ENCODE results near the gene SLC5A5.
A peak's percentile ranks its signal among the peaks of the same experiment; 100 is the strongest.

The SLC5A5 gene

DNA sequence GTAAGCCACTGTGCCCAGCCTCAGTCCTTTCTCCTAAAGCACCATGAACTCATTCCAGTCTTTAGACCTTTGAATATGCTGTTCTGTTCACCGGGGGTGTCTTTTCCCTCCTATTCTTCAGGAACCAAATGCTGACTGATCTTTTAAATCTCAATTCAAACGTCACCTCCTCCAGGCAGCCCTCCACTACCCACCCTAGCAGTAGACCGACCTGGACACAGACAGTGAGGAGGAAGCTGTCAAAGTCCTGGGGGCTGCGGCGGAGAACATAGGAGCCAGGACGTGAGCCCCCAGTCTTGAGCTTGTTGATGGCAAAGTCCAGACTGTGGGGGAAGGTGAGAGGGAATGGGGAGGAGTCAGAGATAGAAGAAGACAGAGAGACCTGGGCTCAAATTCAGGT lies 31.7 kb upstream of the SLC5A5 start:
- ATAC-seq (replicated peaks; ENCODE audit: extremely low read depth, poor library complexity, severe bottlenecking): no peak
- Mint-ChIP-seq H3K4me3 (no peak overlapping the region), H3K27ac (ENCODE audit: low read depth) (peak overlapping the region; percentile 55), H3K9me3 (no peaks in the 10 kb centered on the region), H3K4me1 (peaks cover 40% of the 10 kb centered on the region), H3K36me3 (ENCODE audit: insufficient read depth) (peaks cover 61% of the 10 kb centered on the region), H3K27me3 (no peaks in the 10 kb centered on the region)
- DNase-seq (ENCODE audit: low spot score in 2 of 2): no peak

DNA sequence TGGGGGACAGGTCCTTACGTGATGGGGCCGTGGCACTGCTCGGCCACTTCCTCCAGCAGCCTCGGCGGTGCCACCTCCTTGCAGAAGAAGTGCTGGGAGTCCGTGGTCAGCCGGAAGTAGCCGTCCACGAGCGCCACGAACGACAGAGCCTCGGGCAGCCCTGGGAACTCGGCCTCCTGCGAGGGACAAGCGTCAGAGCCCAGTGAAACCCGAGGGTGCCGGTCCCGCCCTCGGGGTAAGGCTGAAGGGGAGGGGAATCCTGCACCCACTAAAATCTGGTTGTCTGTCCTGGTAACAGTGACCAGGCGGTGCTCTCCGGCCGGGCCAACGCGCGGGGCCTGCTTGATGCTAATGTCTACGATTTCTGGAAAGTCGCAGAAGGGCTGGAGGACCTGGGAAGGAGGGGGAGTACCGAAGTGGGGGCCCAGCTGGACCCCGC lies 30.4 kb upstream of the SLC5A5 start:
- ATAC-seq (replicated peaks; ENCODE audit: extremely low read depth, poor library complexity, severe bottlenecking) (no peak), DNase-seq (ENCODE audit: low spot score in 2 of 2) (no peak)
- Mint-ChIP-seq H3K27me3 (no peaks in the 10 kb centered on the region), H3K27ac (ENCODE audit: low read depth) (peak overlapping the region; percentile 83), H3K36me3 (ENCODE audit: insufficient read depth) (peaks cover 57% of the 10 kb centered on the region), H3K4me3 (no peak overlapping the region), H3K9me3 (no peaks in the 10 kb centered on the region), H3K4me1 (peaks cover 40% of the 10 kb centered on the region)

DNA sequence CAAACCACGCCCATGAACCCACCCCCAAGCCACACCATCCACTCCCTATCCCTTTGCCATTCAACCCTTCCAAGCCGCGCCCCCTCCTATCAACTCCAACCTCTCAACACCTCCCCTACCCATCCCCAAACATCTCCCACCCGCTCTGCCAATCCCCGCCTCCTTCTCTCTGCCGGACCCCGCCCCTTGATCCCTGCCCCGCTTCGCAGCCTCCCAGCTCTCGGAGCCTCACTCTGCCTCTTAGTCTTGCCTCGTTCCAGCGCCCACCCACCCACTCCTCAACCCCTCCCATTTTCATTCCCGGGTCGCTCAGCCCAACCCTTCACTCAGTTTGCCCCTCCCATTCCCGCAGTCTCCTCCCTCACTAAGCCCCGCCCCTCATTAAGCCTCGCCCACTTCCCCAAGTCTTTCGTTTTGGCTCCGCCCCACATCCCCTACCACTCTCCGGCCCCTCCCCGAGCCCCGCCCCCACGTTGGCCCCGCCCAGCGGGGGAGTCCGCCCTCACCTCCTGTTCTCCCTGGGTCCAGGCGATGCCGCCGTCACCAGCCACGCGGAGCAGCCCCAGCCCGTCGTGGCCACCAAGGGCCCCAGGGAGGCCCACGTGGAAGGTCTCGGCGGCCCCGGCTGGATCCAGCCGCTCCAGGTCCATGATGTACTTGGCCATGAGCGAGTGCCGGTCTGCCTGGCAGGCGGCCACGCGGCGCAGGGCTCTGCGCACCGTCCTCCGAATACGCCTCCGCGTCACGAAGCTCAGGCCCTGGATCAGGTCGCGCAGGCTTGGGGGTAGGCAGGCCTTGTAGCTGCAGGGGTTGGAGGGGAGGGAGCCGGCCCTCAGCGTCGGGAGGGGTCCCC lies 29.7 kb upstream of the SLC5A5 start:
- H3K9me3 Mint-ChIP-seq: no peaks in the 10 kb centered on the region
- no peak overlapping the region for H3K4me3 Mint-ChIP-seq
- peaks cover 42% of the 10 kb centered on the region for H3K4me1 Mint-ChIP-seq
- DNase-seq (ENCODE audit: low spot score in 2 of 2) (no peak), ATAC-seq (replicated peaks; ENCODE audit: extremely low read depth, poor library complexity, severe bottlenecking) (no peak)
- peaks cover 54% of the 10 kb centered on the region for H3K36me3 Mint-ChIP-seq (ENCODE audit: insufficient read depth)
- no peak overlapping the region for H3K27ac Mint-ChIP-seq (ENCODE audit: low read depth)
- H3K27me3 Mint-ChIP-seq: no peaks in the 10 kb centered on the region

DNA sequence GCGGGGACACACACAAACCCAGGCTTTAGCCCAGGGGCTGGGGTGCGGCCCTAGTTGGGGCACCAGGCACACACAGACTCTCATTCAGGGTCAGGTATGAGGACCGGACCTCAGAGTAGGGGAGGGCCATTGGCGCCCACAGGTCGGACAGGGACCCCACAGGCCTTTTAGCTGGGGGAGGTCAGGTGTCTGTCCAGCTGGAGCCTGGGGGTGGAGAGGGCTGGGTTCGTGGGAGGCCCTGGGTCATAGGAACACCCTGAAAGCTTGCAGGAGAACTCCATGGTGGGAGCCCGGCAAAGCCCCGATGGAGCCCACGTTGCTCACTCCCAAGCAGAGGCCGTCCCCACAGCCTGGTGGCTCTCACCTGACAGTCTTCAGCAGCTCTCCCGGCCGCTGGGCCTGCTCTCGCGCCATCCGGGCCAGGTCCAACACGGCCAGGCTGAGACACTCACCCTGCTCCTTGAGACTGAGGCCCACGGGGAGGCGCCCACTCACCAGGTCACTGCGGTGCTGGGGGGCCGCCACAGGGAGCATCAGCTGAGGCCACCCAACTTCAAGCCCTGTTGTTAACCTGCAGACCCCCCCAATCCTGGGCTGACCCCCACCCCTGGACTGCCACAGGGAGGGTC lies 29.0 kb upstream of the SLC5A5 start:
- Mint-ChIP-seq H3K9me3 (no peaks in the 10 kb centered on the region), H3K27me3 (no peaks in the 10 kb centered on the region), H3K4me1 (peaks cover 42% of the 10 kb centered on the region), H3K4me3 (no peak overlapping the region), H3K36me3 (ENCODE audit: insufficient read depth) (peaks cover 49% of the 10 kb centered on the region), H3K27ac (ENCODE audit: low read depth) (peak overlapping the region; percentile 94)
- ATAC-seq (replicated peaks; ENCODE audit: extremely low read depth, poor library complexity, severe bottlenecking) (no peak), DNase-seq (ENCODE audit: low spot score in 2 of 2) (no peak)

DNA sequence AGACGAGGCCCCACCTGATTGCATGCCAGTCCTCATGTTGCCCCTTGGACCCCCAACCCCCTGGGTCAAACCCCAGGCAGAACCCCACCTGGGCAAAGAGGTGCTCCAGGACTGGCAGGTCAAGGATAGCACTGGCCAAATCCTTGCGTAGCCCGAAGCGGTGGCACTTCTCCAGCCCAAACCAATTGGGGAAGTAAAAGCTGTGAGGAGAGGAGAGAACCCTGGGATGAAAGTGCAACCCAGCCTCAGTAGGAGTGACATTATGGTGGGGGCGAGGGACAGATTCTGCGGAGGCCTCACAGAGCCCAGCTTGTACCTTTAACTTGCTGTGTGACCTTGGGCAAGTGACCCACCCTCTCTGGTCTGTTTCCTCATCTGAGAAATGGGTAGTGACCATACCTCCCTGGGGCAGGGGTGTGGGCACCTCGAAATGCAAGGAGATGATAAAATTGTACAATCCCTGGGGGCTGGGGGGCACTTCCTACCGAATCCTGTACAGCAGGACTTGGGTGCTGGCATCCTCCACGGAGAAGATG lies 28.4 kb upstream of the SLC5A5 start:
- Mint-ChIP-seq H3K4me1 (peaks cover 45% of the 10 kb centered on the region), H3K4me3 (no peak overlapping the region), H3K36me3 (ENCODE audit: insufficient read depth) (peaks cover 44% of the 10 kb centered on the region), H3K27ac (ENCODE audit: low read depth) (peak overlapping the region; percentile 94), H3K9me3 (no peaks in the 10 kb centered on the region), H3K27me3 (no peaks in the 10 kb centered on the region)
- ATAC-seq (replicated peaks; ENCODE audit: extremely low read depth, poor library complexity, severe bottlenecking) (no peak), DNase-seq (ENCODE audit: low spot score in 2 of 2) (no peak)

DNA sequence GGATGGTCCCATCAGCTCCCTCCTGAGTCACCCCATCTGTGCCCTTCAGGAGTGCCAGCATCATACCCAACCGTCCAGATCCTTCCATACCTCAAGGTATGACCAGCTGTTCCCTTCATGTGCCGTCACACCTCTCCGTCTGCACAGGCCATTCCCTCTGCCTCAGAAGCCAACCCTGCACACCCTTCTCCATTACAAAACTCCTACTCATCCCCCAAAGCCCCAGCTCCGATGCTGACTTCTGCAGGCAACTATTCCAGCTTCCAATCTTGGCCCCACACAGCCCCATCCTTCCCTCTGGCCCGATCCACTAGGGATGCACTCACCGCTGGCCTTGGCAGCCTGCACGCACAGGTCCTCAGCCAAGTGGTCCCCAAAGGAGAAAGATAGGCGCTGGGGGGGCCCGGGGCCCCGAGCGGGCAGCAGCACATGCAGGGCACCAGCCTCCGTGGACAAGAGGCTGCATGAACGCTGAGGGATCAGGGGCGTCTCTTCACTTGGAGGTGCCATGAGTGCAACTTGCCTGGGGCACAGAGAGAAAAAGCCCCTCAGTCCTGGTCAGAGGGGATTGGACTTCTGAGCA lies 27.7 kb upstream of the SLC5A5 start:
- Mint-ChIP-seq H3K4me1 (peaks cover 51% of the 10 kb centered on the region), H3K36me3 (ENCODE audit: insufficient read depth) (peaks cover 39% of the 10 kb centered on the region), H3K27ac (ENCODE audit: low read depth) (peak overlapping the region; percentile 94), H3K4me3 (peak overlapping the region; percentile 86), H3K27me3 (no peaks in the 10 kb centered on the region), H3K9me3 (no peaks in the 10 kb centered on the region)
- DNase-seq (ENCODE audit: low spot score in 2 of 2): no peak
- ATAC-seq (replicated peaks; ENCODE audit: extremely low read depth, poor library complexity, severe bottlenecking): no peak

DNA sequence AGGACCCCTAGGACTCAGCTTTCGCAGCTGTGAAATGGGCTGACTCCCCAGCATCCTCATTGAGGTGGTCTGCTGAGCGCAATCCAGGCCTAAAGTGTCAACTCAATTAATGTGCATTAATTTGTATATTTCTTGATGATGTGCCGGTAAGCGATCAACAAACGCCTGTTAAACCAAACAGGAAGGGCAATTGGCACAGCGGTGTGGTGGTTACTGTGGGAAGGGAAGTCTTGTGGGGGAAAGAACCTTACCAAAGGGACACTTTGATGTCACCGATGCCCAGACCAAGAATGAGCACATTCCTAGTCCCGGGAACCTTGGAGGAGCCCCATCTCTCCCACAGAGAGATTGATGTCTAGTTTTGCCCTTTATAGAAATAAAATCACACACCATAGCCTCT lies 25.6 kb upstream of the SLC5A5 start:
- peak overlapping the region; percentile 86 for H3K4me3 Mint-ChIP-seq
- peaks cover 27% of the 10 kb centered on the region for H3K36me3 Mint-ChIP-seq (ENCODE audit: insufficient read depth)
- H3K4me1 Mint-ChIP-seq: peaks cover 63% of the 10 kb centered on the region
- peak overlapping the region; percentile 94 for H3K27ac Mint-ChIP-seq (ENCODE audit: low read depth)
- no peaks in the 10 kb centered on the region for H3K9me3 Mint-ChIP-seq
- ATAC-seq (replicated peaks; ENCODE audit: extremely low read depth, poor library complexity, severe bottlenecking) (peak; percentile 13), DNase-seq (ENCODE audit: low spot score in 2 of 2) (peak in 1 of 2 donors; percentile 32)
- H3K27me3 Mint-ChIP-seq: no peaks in the 10 kb centered on the region

DNA sequence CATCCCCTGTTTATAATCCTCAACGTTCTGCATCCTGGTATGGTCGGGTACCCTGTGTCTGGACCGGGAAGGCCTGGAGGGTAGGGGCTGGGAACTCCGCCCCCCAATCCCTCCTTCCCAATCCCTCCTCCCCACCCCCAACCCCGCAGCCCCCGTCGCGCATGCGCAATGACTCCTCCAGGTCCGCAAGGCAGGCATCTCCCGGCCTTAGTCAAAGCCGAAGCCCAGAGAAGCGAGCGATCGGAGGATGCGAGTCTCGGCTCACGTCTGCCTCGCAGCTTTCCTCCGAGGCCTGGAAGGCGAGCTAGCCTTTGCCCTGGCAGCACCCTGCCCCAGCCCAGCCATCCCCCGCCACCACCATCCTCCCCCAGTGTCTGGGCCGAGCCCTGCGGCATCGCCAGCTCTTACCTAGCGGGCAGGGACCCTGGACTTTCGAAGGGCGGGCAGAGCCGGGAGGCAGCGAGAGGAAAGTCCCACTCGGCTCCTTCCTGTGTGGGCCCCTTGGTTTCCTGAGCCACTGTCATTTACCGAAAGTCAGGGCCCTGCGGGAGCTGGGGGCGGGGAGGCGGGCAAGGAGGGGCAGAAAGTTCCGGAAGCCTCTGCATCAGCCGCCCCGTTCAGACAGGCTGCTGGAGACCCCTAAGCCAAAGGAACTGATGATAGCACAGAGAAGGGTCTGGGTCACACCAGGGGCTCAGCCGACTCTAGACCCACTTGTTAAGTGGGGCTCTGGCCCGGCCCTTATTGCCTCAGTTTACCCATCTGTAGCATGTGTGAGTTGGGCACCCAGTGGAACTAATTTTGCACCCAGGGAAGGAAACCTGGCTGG lies 24.0 kb upstream of the SLC5A5 start, which contains the start of gene JAK3:
Gene JAK3 (minus strand): TSS at position 445 of the 829 bp plus-strand sequence. CDS start 3,565 bp downstream, outside the sequence.
- Mint-ChIP-seq H3K4me1 (peaks cover 70% of the 10 kb centered on the region), H3K9me3 (no peaks in the 10 kb centered on the region), H3K27ac (ENCODE audit: low read depth) (peak within 1 kb of the TSS; percentile 94), H3K27me3 (no peaks in the 10 kb centered on the region), H3K36me3 (ENCODE audit: insufficient read depth) (peaks cover 21% of the 10 kb centered on the region), H3K4me3 (peak within 1 kb of the TSS; percentile 86)
- DNase-seq (ENCODE audit: low spot score in 2 of 2): peak; percentile 60 to 77
- peak; percentile 78 for ATAC-seq (replicated peaks; ENCODE audit: extremely low read depth, poor library complexity, severe bottlenecking)

DNA sequence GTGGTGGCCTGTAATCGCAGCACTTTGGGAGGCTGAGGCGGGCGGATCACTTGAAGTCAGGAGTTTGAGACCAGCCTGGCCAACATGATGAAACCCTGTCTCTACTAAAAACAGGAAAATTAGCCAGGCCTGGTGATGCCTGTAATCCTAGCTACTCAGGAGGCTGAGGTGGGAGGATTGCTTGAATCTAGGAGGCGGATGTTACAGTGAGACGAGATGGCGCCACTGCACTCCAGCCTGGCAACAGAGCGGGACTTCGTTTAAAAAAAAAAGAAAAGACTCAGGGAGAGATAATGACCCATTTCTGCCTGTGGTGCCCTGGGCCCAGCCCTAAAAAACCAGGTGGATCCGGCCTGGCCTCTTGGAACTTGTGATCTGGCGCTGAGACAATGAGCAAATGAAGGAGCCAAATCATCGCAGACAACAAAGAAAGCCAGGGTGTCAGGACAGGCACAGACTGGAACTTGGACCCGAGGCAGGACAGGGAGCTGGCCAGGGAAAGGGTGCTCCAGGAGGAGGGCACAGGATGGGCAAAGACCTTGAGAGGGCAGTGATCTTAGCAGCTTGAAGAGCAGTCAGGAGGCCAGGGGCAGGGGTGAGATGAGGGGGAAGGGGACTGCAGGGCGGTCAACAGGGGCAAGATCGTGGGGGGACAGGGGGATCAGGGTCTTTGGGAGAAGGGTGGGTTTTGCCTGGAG lies 23.0 kb upstream of the SLC5A5 start:
- no peaks in the 10 kb centered on the region for H3K27me3 Mint-ChIP-seq
- H3K36me3 Mint-ChIP-seq (ENCODE audit: insufficient read depth): peaks cover 18% of the 10 kb centered on the region
- ATAC-seq (replicated peaks; ENCODE audit: extremely low read depth, poor library complexity, severe bottlenecking) (no peak), DNase-seq (ENCODE audit: low spot score in 2 of 2) (no peak)
- peak overlapping the region; percentile 94 for H3K27ac Mint-ChIP-seq (ENCODE audit: low read depth)
- no peaks in the 10 kb centered on the region for H3K9me3 Mint-ChIP-seq
- peaks cover 64% of the 10 kb centered on the region for H3K4me1 Mint-ChIP-seq
- peak overlapping the region; percentile 86 for H3K4me3 Mint-ChIP-seq

DNA sequence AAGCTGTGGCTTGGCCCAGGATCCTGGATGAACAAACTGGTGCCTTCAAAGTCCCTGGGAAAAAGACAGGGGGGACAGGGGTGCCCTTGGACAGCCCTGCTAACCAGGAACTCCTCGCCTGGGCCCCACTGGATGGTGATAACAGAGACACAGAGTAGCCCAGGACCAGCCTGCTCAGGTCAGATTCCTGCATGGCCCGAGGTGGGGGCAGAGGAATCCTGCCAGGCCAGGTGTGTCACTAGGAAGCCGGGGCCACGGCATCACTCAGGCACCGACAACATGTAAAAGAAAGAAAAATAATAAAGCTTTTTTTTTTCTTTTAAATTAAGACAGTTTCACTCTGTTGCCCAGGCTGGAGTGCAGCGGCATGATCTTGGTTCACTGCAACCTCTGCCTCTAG lies 17.7 kb upstream of the SLC5A5 start:
- ATAC-seq (replicated peaks; ENCODE audit: extremely low read depth, poor library complexity, severe bottlenecking): no peak
- Mint-ChIP-seq H3K4me3 (no peak overlapping the region), H3K36me3 (ENCODE audit: insufficient read depth) (peaks cover 9% of the 10 kb centered on the region), H3K27ac (ENCODE audit: low read depth) (no peak overlapping the region), H3K4me1 (peaks cover 29% of the 10 kb centered on the region), H3K9me3 (no peaks in the 10 kb centered on the region), H3K27me3 (no peaks in the 10 kb centered on the region)
- DNase-seq (ENCODE audit: low spot score in 2 of 2): no peak

DNA sequence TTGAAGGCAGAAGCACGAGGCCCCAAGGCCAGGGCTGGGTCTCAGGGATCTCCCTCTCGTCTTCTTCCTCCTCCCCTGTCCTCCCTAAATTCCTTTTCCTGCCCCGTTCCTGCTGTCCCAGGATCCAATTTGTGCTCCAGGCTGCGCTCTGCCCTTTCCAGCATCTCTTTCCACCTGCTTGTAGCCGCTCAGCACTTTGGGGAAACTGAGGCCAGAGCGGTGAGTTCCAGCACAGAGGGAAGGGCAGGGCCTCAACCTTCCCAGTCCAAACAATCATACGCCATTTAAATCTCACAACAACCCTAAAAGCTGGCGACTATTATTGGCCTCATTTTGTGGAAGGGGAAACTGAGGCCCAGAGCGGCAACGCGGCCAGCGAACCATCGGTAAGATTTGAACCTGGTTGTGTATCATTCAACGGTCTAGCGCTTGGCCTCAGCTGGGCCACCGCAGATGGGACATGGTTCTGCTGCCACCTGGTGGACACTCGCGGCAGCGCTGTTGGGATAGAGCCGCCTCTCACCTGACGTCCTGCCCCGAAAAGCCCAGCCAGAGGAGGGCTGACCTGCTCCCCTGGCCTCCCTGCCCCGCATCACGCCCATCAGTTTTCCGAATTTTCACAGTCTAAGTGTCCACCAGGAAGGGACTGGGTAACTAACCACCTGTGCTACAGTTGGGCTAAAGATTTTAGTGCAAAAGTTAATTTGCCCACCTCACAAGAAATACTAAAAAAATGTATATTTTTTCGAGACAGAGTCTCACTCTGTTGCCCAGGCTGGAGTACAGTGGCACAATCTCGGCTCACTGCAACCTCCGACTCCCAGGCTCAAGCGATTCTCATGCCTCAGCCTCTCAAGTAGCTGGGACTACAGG lies 16.2 kb upstream of the SLC5A5 start:
- peaks cover 14% of the 10 kb centered on the region for H3K36me3 Mint-ChIP-seq (ENCODE audit: insufficient read depth)
- ATAC-seq (replicated peaks; ENCODE audit: extremely low read depth, poor library complexity, severe bottlenecking) (no peak), DNase-seq (ENCODE audit: low spot score in 2 of 2) (peak; percentile 79 to 95)
- no peaks in the 10 kb centered on the region for H3K9me3 Mint-ChIP-seq
- peaks cover 31% of the 10 kb centered on the region for H3K4me1 Mint-ChIP-seq
- no peak overlapping the region for H3K27ac Mint-ChIP-seq (ENCODE audit: low read depth)
- H3K27me3 Mint-ChIP-seq: no peaks in the 10 kb centered on the region
- H3K4me3 Mint-ChIP-seq: no peak overlapping the region

All from central memory CD8-positive, alpha-beta T cell (primary cell).